Breast epithelium (tissue), 4 donors: ENCODE data around the gene ACBD4. TPM values are rescaled to one million over a fixed set of nuclear protein-coding genes. Genes with fewer than 3 reads are reported as not detected.
A peak's percentile ranks its signal among the peaks of the same experiment; 100 is the strongest.

ENCODE experiments used
- DNase-seq, 2 donors: peaks; one replicate each; pipeline ENCODE4 v3.0.0-alpha.2; 2019; ENCODE audit warnings: low spot score in 2 of 2
- H3K27ac ChIP-seq, 2 donors: fragments of 200-600 bp; sonication (generic) in 1 of 2; one replicate each; pipeline ENCODE4 v1.5.1; 2016 to 2019; ENCODE audit warnings: mild to moderate bottlenecking in 1 of 2
- H3K27me3 ChIP-seq, 2 donors: fragments of 200-600 bp; sonication (generic) in 1 of 2; one replicate each; pipeline versions ENCODE4 v1.5.1 to v1.6.0; 2017 to 2019; ENCODE audit warnings: control low read depth in 1 of 2, mild to moderate bottlenecking in 1 of 2
- H3K36me3 ChIP-seq: fragments of 200-600 bp; one replicate; pipeline ENCODE4 v1.5.1; 2019
- H3K4me1 ChIP-seq, 2 donors: fragments of 200-600 bp; sonication (generic); one replicate each; pipeline ENCODE4 v1.5.1; 2016 to 2019; ENCODE audit warnings: control low read depth in 1 of 2
- H3K4me3 ChIP-seq, 3 donors: fragments of 200-600 bp; sonication (generic); 1 replicate in 2 of 3; 2 replicates in 1 of 3; pipeline ENCODE4 v1.5.1; 2016 to 2019; ENCODE audit warnings: mild to moderate bottlenecking in 3 of 3, moderate library complexity in 2 of 3
- H3K9me3 ChIP-seq, 2 donors: fragments of 200-600 bp; sonication (generic) in 1 of 2; one replicate each; pipeline ENCODE4 v1.5.1; 2016 to 2019; ENCODE audit warnings: control low read depth in 1 of 2
- POLR2A ChIP-seq: fragments of 450-650 bp; IDR thresholded peaks from one replicate; pipeline ENCODE4 v1.6.1; 2016; ENCODE audit warnings: antibody characterized with exemption, mild to moderate bottlenecking, moderate library complexity
- POLR2AphosphoS5 ChIP-seq, 3 donors: sonication (generic); formaldehyde crosslinking; IDR thresholded peaks; one replicate each; pipeline ENCODE4 v1.6.1; 2017; ENCODE audit warnings: antibody characterized with exemption in 3 of 3
- intact Hi-C: fragments of 100-400 bp; cut with DNase I; formaldehyde crosslinking; loops from one replicate; pipeline ENCODE4 v1.15.1; 2023; ENCODE audit warnings: low total_unique reads
- total RNA-seq, 3 donors: library from RNA; depleted of rRNA; stranded (reverse); fragments of >200 nt; gene quantifications; one replicate each; pipeline ENCODE4 v1.1.0, GENCODE V29; 2016
- TF ChIP-seq, protein P1 (sequence below), 3 donors: fragments of 450-650 bp; IDR thresholded peaks; one replicate each; pipeline ENCODE4 v1.5.1; 2016 to 2017; ENCODE audit warnings: antibody characterized with exemption in 3 of 3, mild to moderate bottlenecking in 3 of 3, moderate library complexity in 3 of 3

ACBD4 gene
- total RNA-seq, 3 donors from 2014 or later: 13.8 to 28.8 (median 15.7) TPM

DNA sequence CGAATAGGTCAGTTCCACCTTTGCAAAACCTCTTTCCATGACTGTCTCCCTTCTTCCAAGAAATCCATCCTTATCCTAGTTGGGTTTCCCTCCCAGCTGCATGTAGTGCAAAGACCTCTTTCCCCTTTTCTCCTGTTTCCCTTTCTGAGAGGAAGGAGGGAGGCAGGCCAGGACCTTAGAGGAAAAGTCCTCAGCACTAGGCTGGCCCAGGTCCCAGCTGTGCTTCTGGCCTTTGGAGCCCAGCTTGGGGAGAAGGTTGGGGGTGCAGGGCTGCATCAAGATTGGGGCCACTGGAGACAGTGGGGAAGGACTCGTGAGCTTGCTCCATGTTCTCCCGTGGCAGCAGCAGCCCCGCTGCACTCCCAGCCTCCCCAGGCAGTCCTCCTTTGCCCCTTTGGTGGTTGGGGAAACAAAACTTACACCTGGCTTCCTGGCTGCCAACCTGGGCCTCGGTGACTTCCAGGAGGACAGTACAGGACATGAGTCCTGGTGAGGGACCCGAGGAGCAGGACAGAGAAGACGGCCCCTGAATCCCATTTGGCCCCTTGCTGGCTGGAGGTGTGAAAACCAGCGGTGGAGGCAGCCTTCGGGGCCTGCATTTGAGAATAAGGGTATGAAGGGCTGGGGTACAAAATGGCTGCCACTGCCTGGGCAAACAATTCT is 26.7 kb downstream of the ACBD4 start:
- TF ChIP-seq POLR2A: no peak
- intact Hi-C loops: no loop called here
- Histone ChIP-seq H3K27me3 (no peaks in the 10 kb centered on the region), H3K9me3 (no peaks in the 10 kb centered on the region), H3K4me1 (peaks cover 3 to 21% of the 10 kb centered on the region in 2 donors), H3K36me3 (no peaks in the 10 kb centered on the region), H3K4me3 (peak overlapping the region; percentile 26 to 100 (median 95)), H3K27ac (peak overlapping the region; percentile 100)
- no peak for DNase-seq

DNA sequence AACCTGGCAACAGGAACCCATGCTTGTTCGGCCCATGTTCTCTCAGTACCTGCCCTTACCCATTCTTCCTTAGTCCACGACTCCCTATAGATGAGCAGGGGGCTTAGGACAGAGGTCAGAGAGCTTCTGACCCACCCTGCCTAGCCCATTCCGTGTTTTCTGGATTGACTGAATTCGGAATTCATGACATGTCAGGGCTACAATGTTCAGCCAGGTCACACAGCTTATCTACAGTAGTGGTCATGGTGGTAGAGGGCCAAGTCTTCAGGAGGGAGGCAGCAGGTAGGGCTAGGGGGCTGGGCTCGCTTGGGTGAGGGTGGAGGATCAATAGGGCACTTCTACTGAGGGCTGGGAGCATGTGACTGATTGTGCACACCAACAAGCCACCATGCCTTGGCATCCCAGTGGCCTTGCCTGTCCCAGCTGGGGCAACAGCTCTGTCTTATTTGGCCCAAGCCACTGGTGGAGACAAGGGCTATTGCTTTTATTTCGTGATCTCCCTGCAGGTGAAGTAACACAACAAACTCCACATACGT is 29.3 kb downstream of the ACBD4 start:
- DNase-seq: no peak
- H3K9me3 ChIP-seq: no peaks in the 10 kb centered on the region
- no peak for TF ChIP-seq POLR2AphosphoS5 (IDR thresholded peaks at IDR 0.05)
- TF ChIP-seq, protein P1, sequence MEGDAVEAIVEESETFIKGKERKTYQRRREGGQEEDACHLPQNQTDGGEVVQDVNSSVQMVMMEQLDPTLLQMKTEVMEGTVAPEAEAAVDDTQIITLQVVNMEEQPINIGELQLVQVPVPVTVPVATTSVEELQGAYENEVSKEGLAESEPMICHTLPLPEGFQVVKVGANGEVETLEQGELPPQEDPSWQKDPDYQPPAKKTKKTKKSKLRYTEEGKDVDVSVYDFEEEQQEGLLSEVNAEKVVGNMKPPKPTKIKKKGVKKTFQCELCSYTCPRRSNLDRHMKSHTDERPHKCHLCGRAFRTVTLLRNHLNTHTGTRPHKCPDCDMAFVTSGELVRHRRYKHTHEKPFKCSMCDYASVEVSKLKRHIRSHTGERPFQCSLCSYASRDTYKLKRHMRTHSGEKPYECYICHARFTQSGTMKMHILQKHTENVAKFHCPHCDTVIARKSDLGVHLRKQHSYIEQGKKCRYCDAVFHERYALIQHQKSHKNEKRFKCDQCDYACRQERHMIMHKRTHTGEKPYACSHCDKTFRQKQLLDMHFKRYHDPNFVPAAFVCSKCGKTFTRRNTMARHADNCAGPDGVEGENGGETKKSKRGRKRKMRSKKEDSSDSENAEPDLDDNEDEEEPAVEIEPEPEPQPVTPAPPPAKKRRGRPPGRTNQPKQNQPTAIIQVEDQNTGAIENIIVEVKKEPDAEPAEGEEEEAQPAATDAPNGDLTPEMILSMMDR (IDR thresholded peaks at IDR 0.05): no peak
- TF ChIP-seq POLR2A: no peak
- H3K4me1 ChIP-seq: peaks cover 1 to 11% of the 10 kb centered on the region in 2 donors
- intact Hi-C loops: loop anchor here (1.0 kb wide), 1 partner anchor 45 kb away; no protein-coding TSS in a partner anchor
- H3K27me3 ChIP-seq: no peaks in the 10 kb centered on the region
- no peaks in the 10 kb centered on the region for H3K36me3 ChIP-seq
- H3K4me3 ChIP-seq: no peak overlapping the region
- H3K27ac ChIP-seq: no peak overlapping the region

DNA sequence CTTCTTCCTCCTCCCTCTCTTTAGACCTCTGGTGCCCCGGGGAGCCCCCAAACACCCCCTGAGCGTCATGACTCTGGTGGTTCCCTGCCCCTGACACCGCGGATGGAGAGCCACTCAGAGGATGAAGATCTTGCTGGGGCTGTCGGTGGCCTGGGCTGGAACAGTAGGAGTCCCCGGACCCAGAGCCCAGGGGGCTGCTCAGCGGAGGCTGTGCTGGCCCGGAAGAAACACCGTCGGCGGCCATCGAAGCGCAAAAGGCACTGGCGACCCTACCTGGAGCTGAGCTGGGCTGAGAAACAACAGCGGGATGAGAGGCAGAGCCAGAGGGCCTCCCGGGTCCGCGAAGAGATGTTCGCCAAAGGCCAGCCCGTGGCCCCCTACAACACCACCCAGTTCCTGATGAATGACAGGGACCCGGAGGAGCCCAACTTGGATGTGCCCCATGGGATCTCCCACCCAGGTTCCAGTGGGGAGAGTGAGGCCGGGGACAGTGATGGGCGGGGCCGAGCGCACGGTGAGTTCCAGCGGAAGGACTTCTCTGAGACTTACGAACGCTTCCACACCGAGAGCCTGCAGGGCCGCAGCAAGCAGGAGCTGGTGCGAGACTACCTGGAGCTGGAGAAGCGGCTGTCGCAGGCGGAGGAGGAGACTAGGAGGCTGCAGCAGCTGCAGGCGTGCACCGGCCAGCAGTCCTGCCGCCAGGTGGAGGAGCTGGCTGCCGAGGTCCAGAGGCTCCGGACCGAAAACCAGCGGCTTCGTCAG is 33.7 kb downstream of the ACBD4 start:
- TF ChIP-seq POLR2A (no peak), POLR2AphosphoS5 (IDR thresholded peaks at IDR 0.05) (no peak)
- TF ChIP-seq, protein P1 (IDR thresholded peaks at IDR 0.05): peak in 1 of 3 donors; percentile 21
- no peaks in the 10 kb centered on the region for H3K36me3 ChIP-seq
- peak overlapping the region in 2 of 3 donors; percentile 34 to 52 for H3K4me3 ChIP-seq
- H3K4me1 ChIP-seq: peaks cover 8 to 14% of the 10 kb centered on the region in 2 donors
- DNase-seq: peak in 1 of 2 donors; percentile 55
- H3K27ac ChIP-seq: peak overlapping the region; percentile 96 to 97
- intact Hi-C loops: no loop called here
- no peaks in the 10 kb centered on the region for H3K27me3 ChIP-seq
- no peaks in the 10 kb centered on the region for H3K9me3 ChIP-seq

DNA sequence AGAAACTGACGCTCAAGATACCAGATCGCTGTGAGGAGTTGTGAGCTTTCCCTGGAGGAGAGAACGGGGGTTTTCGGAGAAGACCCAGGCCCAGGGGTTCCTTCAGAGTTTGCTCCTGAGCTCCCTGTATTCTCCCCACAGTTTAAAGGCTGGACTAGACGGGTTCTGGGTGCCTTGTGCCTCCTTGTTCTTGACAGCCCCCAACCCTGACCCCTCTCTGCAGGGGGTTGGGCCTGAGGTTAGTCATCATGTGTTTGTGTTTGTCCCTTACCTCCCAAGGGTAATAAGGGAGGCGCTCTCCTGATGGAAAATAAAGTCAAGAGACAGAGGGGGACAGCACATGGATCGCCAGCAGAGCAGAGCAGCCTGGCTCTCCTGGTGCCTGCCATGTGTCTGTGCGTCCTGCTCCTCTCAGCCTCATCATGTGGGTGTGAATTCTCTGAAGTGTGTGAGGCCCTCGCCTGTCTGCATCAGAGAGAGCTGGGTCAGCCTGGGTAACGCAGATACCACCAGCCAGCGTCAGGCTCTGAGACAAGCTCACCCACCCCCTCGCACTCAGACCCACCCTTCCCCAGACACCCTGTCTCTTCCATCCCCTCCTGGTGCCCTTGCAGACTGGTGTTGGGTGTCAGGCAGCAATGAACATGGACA is 34.9 kb downstream of the ACBD4 start:
- Histone ChIP-seq H3K4me1 (peaks cover 8 to 14% of the 10 kb centered on the region in 2 donors), H3K36me3 (no peaks in the 10 kb centered on the region), H3K4me3 (peak overlapping the region in 2 of 3 donors; percentile 49 to 63), H3K27me3 (no peaks in the 10 kb centered on the region), H3K27ac (peak overlapping the region; percentile 96 to 97), H3K9me3 (no peaks in the 10 kb centered on the region)
- intact Hi-C loops: no loop called here
- no peak for TF ChIP-seq POLR2A
- TF ChIP-seq POLR2AphosphoS5 (IDR thresholded peaks at IDR 0.05): no peak
- TF ChIP-seq, protein P1 (IDR thresholded peaks at IDR 0.05): no peak
- no peak for DNase-seq

DNA sequence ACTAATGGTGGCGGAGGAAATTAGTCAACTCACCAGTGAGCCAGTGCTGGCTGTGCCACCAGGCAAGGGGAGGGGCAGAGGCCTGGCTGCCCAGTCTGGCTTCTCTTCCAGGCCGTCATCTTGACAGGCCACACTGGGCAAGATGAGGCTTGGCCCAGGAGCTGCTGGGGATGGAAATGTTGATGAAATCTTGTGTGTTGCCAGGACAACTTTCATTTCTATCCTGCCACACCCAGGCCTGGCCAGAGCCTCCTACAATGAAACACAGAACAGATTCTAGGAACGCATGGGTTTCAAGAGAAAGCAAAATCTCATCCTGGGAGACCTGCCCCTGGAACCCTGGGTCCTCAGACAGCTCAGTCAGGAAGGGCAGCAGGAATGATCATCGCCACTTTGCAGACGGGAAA is 35.4 kb downstream of the ACBD4 start:
- Histone ChIP-seq H3K27ac (peak overlapping the region; percentile 96 to 97), H3K4me3 (peak overlapping the region; percentile 30 to 63 (median 49)), H3K9me3 (no peaks in the 10 kb centered on the region), H3K27me3 (no peaks in the 10 kb centered on the region), H3K4me1 (peaks cover 8 to 14% of the 10 kb centered on the region in 2 donors), H3K36me3 (no peaks in the 10 kb centered on the region)
- TF ChIP-seq POLR2A (peak; percentile 18), POLR2AphosphoS5 (IDR thresholded peaks at IDR 0.05) (peak; percentile 26 to 68 (median 54))
- TF ChIP-seq, protein P1 (IDR thresholded peaks at IDR 0.05): no peak
- peak; percentile 82 to 91 for DNase-seq
- intact Hi-C loops: no loop called here
